PC-3 (cell line): ENCODE results near the gene CTDSP1.

Experiments
- CTCF ChIP-seq: fragments of 300-600 bp; sonication (generic); conservative IDR thresholded peaks from 2 replicates; pipeline ENCODE4 v1.5.1; 2017; ENCODE audit warnings: antibody characterized with exemption, low read depth, mild to moderate bottlenecking, low read length
- EZH2 ChIP-seq: fragments of 300-600 bp; sonication (generic); IDR thresholded peaks from one replicate; pipeline ENCODE4 v1.6.1; 2017; ENCODE audit warnings: antibody characterized with exemption, mild to moderate bottlenecking, low read length; ENCODE audit not compliant: unreplicated experiment
- EZH2phosphoT487 ChIP-seq: fragments of 300-600 bp; sonication (generic); IDR thresholded peaks from 2 replicates; pipeline ENCODE4 v1.6.1; 2018; ENCODE audit warnings: mild to moderate bottlenecking, antibody characterized with exemption, low read length, borderline replicate concordance

DNA sequence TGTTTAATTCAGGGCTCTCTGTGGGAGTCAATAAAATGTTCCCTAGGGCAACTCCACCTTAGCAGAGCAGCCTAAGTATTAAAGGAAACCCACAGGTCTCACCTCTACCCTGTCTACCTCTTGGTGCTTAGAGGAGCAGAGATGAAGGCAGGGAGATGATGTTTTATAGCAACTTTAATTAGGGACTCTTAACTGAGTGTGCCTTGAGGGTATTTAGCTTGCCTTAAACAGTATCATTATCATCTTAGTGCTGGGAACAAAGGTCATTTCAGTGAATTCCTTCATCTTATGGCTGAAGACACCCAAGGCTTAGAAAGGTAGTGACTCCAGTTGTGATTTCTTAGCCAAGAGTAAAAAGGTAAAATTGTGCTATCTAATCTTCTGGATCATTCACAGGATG is 45.9 kb downstream of the CTDSP1 start:
- TF ChIP-seq EZH2phosphoT487, result no peak
- TF ChIP-seq CTCF, result no peak
- no peak for TF ChIP-seq EZH2
